SK-N-SH (cell line): ENCODE data around the gene SLC9A5.

Source experiments
- CHD2 ChIP-seq: fragments of 150-350 bp; IDR thresholded peaks from 2 replicates; pipeline ENCODE4 v1.6.1; 2018; ENCODE audit warnings: low read length; ENCODE audit not compliant: partially characterized antibody
- CTCF ChIP-seq: fragments of 200-600 bp; sonication (generic); IDR thresholded peaks from 2 replicates; pipeline ENCODE4 v1.6.1; 2017; ENCODE audit warnings: antibody characterized with exemption, mild to moderate bottlenecking, moderate library complexity
- EP300 ChIP-seq, 2 experiments: IDR thresholded peaks; 2 replicates each; pipeline versions ENCODE4 v1.4.0 to v1.6.1; 2012; ENCODE audit warnings: borderline replicate concordance in 1 of 2, low read depth in 1 of 2, low read length in 1 of 2
- EZH2phosphoT487 ChIP-seq: fragments of 200-600 bp; sonication (generic); IDR thresholded peaks from 2 replicates; pipeline ENCODE4 v1.6.1; 2017; ENCODE audit warnings: low read depth, mixed run types, mild to moderate bottlenecking, antibody characterized with exemption, moderate library complexity, borderline replicate concordance
- FOXM1 ChIP-seq: IDR thresholded peaks from 2 replicates; pipeline ENCODE4 v1.4.0; 2012; ENCODE audit warnings: low read depth, mild to moderate bottlenecking
- GABPA ChIP-seq: IDR thresholded peaks from 2 replicates; pipeline ENCODE4 v1.4.0; 2012; ENCODE audit warnings: low read depth, mild to moderate bottlenecking
- IRF3 ChIP-seq: fragments of 150-350 bp; IDR thresholded peaks from 2 replicates; pipeline ENCODE4 v1.6.1; 2016; ENCODE audit warnings: mild to moderate bottlenecking, low read depth, low read length
- POLR2AphosphoS5 ChIP-seq: IDR thresholded peaks from 2 replicates; pipeline ENCODE4 v1.6.1; 2012; ENCODE audit warnings: low read depth, low read length
- RAD21 ChIP-seq: IDR thresholded peaks from 2 replicates; pipeline ENCODE4 v1.6.1; 2012; ENCODE audit warnings: mild to moderate bottlenecking, low read length
- REST ChIP-seq: IDR thresholded peaks from 2 replicates; pipeline ENCODE4 v1.6.1; 2012; ENCODE audit warnings: mild to moderate bottlenecking, low read depth, low read length, moderate library complexity
- TCF12 ChIP-seq: IDR thresholded peaks from 2 replicates; pipeline ENCODE4 v1.4.0; 2012
- ZBTB33 ChIP-seq: IDR thresholded peaks from 2 replicates; pipeline ENCODE4 v1.4.0; 2012; ENCODE audit warnings: low read depth, borderline replicate concordance

GRCh38 chr16:67291461-67291860, 42.7 kb downstream of the SLC9A5 start:
- TF ChIP-seq CHD2 = no peak
- no peak for TF ChIP-seq CTCF
- no peak for TF ChIP-seq POLR2AphosphoS5
- TF ChIP-seq GABPA = no peak
- no peak for TF ChIP-seq REST
- TF ChIP-seq EP300 (IDR thresholded peaks at IDR 0.05; ENCODE audit: borderline replicate concordance in 1 of 2, low read depth in 1 of 2, low read length in 1 of 2) = no peak
- no peak for TF ChIP-seq EZH2phosphoT487
- no peak for TF ChIP-seq IRF3
- no peak for TF ChIP-seq TCF12
- no peak for TF ChIP-seq FOXM1
- TF ChIP-seq RAD21 = no peak
- no peak for TF ChIP-seq ZBTB33
